Left ventricle myocardium inferior (tissue), 1 donor: Measurements from ENCODE around the gene FAM13B. TPM values are rescaled to one million over a fixed set of nuclear protein-coding genes. Genes with fewer than 3 reads are reported as not detected.
"Not testable (repeated sequence)": the region's sequence is repeated elsewhere in the genome, so short reads cannot be mapped to it uniquely, and the experiment has no call there.

ENCODE experiments used
- DNase-seq: peaks from one replicate; pipeline ENCODE4 v3.0.0-alpha.2; 2020
- H3K27ac ChIP-seq: fragments of 200-600 bp; replicated peaks from 2 replicates; pipeline ENCODE4 v1.8.0; 2021
- H3K27me3 ChIP-seq: fragments of 200-600 bp; 2 replicates; pipeline ENCODE4 v1.8.0; 2021; ENCODE audit warnings: low read depth
- H3K36me3 ChIP-seq: fragments of 200-600 bp; 2 replicates; pipeline ENCODE4 v1.8.0; 2021
- H3K4me1 ChIP-seq: fragments of 200-600 bp; 2 replicates; pipeline ENCODE4 v1.8.0; 2021
- H3K4me3 ChIP-seq: fragments of 200-600 bp; 2 replicates; pipeline ENCODE4 v1.8.0; 2021; ENCODE audit warnings: mild to moderate bottlenecking, moderate library complexity
- H3K9me3 ChIP-seq: fragments of 200-600 bp; replicated peaks from 2 replicates; pipeline ENCODE4 v1.8.0; 2021
- intact Hi-C: fragments of 100-400 bp; cut with micrococcal nuclease; formaldehyde crosslinking; loops from one replicate; pipeline ENCODE4 v1.11.0; 2022
- total RNA-seq: library from RNA; stranded (reverse); fragmentation: NEBNext Ultra II Directional; extraction: Animal tissue kit (Norgen Biotek cat#: 25700); gene quantifications from one replicate; pipeline ENCODE4 v1.2.1, GENCODE V29; 2021
- TF ChIP-seq, protein P1 (sequence below): fragments of 200-600 bp; IDR thresholded peaks from 2 replicates; pipeline ENCODE4 v1.8.0; 2021; ENCODE audit warnings: antibody characterized with exemption, mild to moderate bottlenecking, borderline replicate concordance
- donor health status: DM: no; HTN: yes; CAD: no; lungs with severe emphysema.

FAM13B gene
- total RNA-seq, 1 donor from 2014 or later, result 22.1 TPM

DNA sequence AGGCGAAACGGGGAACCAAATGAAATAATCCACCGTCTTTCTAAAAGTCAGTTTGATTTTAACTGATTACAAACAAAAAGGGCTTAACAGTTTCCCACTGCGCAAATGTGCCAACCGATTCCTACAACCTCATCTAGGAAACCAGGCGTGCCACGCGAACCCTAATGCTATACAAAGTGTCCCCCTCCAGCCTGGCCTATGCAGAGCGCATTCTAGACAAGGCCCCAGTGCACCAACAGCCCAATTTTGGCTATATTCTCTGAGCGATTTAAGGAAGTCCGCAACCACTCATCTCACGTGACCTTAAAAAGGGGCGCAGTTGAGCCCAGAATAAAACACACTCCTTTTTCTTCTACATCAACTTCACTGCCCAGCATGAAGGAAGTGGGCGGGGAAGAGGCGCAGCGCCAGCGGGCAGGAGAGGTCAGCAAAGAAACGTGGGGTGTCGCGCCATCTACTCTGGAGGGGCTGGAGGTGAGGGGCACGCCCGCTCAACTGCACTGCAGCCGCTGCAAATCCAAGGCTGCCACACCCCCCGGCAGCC, 779 bp downstream of the FAM13B start:
- intact Hi-C loops, result no loop called here
- TF ChIP-seq, protein P1, sequence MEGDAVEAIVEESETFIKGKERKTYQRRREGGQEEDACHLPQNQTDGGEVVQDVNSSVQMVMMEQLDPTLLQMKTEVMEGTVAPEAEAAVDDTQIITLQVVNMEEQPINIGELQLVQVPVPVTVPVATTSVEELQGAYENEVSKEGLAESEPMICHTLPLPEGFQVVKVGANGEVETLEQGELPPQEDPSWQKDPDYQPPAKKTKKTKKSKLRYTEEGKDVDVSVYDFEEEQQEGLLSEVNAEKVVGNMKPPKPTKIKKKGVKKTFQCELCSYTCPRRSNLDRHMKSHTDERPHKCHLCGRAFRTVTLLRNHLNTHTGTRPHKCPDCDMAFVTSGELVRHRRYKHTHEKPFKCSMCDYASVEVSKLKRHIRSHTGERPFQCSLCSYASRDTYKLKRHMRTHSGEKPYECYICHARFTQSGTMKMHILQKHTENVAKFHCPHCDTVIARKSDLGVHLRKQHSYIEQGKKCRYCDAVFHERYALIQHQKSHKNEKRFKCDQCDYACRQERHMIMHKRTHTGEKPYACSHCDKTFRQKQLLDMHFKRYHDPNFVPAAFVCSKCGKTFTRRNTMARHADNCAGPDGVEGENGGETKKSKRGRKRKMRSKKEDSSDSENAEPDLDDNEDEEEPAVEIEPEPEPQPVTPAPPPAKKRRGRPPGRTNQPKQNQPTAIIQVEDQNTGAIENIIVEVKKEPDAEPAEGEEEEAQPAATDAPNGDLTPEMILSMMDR, result no peak
- peak; percentile 70 for DNase-seq

DNA sequence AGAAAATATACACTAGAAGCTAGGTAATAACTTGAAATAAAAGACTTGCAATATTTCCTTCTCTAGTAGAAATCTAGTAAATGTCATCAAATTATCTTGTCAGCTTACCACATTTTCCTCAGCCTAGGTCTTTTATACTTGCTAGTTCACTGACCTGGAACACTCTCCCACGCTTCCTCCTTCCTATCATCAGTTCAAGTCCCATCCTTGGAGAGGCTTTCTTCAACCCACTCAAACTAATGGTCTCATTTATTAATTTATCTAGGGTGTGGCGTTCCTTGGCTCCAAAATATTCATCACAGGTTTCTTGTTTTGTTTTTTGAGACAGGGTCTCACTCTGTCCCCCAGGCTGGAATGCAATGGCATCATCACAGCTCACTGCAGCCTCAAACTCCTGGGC, 2.9 kb downstream of the FAM13B start:
- TF ChIP-seq, protein P1, result no peak
- no peak for DNase-seq
- Histone ChIP-seq H3K4me1 (peaks cover 83% of the 10 kb centered on the region), H3K4me3 (no peak overlapping the region), H3K27me3 (no peaks in the 10 kb centered on the region), H3K27ac (no peak overlapping the region), H3K36me3 (no peaks in the 10 kb centered on the region), H3K9me3 (no peaks in the 10 kb centered on the region)
- intact Hi-C loops, result no loop called here

More for the DNA sequence above, 779 bp downstream of the FAM13B start:
- Histone ChIP-seq H3K4me1 (peaks cover 75% of the 10 kb centered on the region), H3K4me3 (peak overlapping the region; percentile 78), H3K27me3 (no peaks in the 10 kb centered on the region), H3K36me3 (no peaks in the 10 kb centered on the region), H3K9me3 (no peaks in the 10 kb centered on the region), H3K27ac (peak overlapping the region; percentile 95)

DNA sequence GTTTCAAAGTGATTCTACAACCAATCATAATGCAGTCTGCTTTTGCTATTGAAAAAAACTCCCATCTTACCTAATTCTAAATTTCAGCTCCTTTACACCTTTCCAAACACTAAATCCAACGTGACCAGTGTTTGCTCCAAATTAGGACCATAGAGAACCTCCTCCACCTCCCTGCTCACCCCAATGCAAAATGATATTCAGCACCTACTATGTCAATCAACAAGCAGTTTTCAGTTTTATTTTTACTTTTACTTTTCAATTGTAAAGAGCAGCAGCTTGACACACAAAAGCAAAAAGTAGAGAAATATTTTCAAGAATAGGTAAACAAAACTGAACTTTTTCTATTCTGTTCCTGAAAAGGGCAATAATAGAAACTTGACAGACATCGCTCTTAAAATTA, 3.4 kb downstream of the FAM13B start:
- no peaks in the 10 kb centered on the region for H3K36me3 ChIP-seq
- no peaks in the 10 kb centered on the region for H3K9me3 ChIP-seq
- no peak for DNase-seq
- peaks cover 87% of the 10 kb centered on the region for H3K4me1 ChIP-seq
- TF ChIP-seq, protein P1, result no peak
- H3K4me3 ChIP-seq, result no peak overlapping the region
- H3K27ac ChIP-seq, result no peak overlapping the region
- H3K27me3 ChIP-seq, result no peaks in the 10 kb centered on the region
- intact Hi-C loops, result no loop called here

DNA sequence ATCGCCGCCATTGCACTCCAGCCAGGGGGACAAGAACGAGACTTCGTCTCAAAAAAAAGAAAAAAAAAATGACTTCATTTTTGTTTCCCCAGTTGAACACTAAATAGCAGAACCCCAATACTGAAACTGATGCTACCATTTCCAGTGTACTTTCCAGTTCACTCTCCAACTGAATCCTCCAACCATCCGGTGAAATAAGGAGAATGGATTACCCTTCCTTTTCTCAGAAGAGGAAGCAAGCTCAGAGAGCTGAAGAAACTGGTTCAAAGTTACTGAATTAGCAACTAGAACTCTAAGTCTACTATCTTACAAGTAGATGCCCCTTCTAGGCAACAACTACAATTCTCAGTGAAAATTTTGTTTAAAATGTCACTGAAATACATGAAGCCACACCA, 3.9 kb downstream of the FAM13B start:
- Histone ChIP-seq H3K36me3 (no peaks in the 10 kb centered on the region), H3K4me1 (peaks cover 90% of the 10 kb centered on the region), H3K4me3 (no peak overlapping the region), H3K27ac (no peak overlapping the region), H3K27me3 (no peaks in the 10 kb centered on the region), H3K9me3 (no peaks in the 10 kb centered on the region)
- TF ChIP-seq, protein P1, result no peak
- DNase-seq, result no peak
- intact Hi-C loops, result no loop called here

DNA sequence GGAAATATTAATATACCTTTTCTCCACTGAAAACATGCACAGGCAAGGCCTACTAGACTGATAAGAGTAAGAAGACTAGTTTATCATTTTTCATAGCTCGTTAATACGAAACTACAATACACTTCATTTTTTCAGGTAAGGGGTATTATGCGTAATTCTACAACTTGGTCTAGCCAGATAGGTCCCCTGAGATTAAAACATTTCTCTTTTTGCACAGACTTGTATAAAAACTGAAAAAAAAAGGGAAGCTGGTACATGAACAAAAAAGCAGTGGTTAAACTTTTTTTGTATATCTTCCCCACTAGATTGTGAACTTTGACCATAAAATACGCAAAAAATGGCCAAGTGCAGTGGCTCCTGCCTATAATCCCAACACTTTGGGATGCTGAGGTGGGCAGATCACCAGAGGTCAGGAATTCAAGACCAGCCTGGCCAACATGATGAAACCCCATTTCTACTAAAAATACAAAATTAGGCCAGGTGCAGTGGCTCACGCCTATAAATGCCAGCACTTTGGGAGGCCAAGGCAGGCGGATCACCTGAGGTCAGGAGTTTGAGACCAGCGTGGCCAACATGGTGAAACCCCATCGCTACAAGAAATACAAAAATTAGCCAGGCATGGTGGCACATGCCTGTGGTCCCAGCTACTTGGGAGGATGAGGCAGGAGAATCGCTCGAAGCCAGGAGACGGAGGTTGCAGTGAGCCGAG, 4.5 kb downstream of the FAM13B start:
- DNase-seq, H3K4me3 ChIP-seq, H3K9me3 ChIP-seq, H3K27me3 ChIP-seq, H3K27ac ChIP-seq, H3K36me3 ChIP-seq, intact Hi-C loops: not testable (repeated sequence)
- peaks cover 86% of the 10 kb centered on the region for H3K4me1 ChIP-seq

DNA sequence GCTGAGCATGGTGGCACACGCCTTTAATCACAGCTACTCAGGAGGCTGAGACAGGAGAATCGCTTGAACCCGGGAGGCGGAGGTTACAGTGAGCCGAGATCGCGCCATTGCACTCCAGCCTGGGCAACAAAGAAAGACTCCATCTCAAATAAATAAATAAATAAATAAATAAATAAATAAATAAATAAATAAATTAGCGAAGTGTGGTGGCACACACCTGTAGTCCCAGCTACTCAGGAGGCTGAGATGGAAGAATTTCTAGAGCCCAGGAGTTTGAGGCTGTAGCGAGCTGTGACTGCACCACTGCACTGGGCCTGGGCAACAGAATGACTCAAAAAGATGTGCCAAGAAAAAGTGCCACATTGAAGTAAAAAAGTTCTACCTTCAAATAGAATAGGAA, 6.1 kb downstream of the FAM13B start:
- H3K36me3 ChIP-seq, H3K27ac ChIP-seq, H3K27me3 ChIP-seq, intact Hi-C loops, H3K4me3 ChIP-seq, H3K9me3 ChIP-seq, DNase-seq: not testable (repeated sequence)
- H3K4me1 ChIP-seq, result peaks cover 87% of the 10 kb centered on the region
